HepG2 (cell line): ENCODE data around the gene MED9. TPM values are rescaled to one million over a fixed set of nuclear protein-coding genes. Genes with fewer than 3 reads are reported as not detected.
A peak's percentile ranks its signal among the peaks of the same experiment; 100 is the strongest.

Experiments used
- ARNTL ChIP-seq: sonication (generic); formaldehyde crosslinking; IDR thresholded peaks from 2 replicates; pipeline ENCODE4 v1.4.0; 2020; ENCODE audit warnings: mild to moderate bottlenecking, missing genetic modification reagents
- ASH2L ChIP-seq: fragments of 300-600, 200-600 bp; sonication (generic); IDR thresholded peaks from 2 replicates; pipeline ENCODE4 v1.7.0; 2017; ENCODE audit warnings: low read depth, mild to moderate bottlenecking, moderate library complexity, mixed read lengths, low read length; ENCODE audit not compliant: insufficient read length
- CEBPB ChIP-seq: IDR thresholded peaks from 2 replicates; pipeline ENCODE4 v1.6.1; 2011; ENCODE audit warnings: low read depth, low read length, improper control_type of control experiment, borderline replicate concordance
- FIP1L1 ChIP-seq: fragments of 200-400 bp; formaldehyde crosslinking; IDR thresholded peaks from 2 replicates; pipeline ENCODE4 v1.6.1; 2018; ENCODE audit warnings: low read depth, mild to moderate bottlenecking, low read length, moderate library complexity, borderline replicate concordance; ENCODE audit not compliant: insufficient read depth
- MIER2 ChIP-seq: IDR thresholded peaks from 2 replicates; pipeline ENCODE4 v1.6.1; 2016; ENCODE audit warnings: missing biosample characterization, missing genetic modification reagents
- MYC ChIP-seq: sonication (generic); formaldehyde crosslinking; IDR thresholded peaks from 2 replicates; pipeline ENCODE4 v1.9.0; 2021; ENCODE audit warnings: missing genetic modification reagents, borderline replicate concordance
- POGZ ChIP-seq: sonication (generic); formaldehyde crosslinking; IDR thresholded peaks from 2 replicates; pipeline ENCODE4 v1.4.0; 2020; ENCODE audit warnings: mild to moderate bottlenecking, missing genetic modification reagents
- RARG ChIP-seq: sonication (generic); formaldehyde crosslinking; IDR thresholded peaks from 2 replicates; pipeline ENCODE4 v1.4.0; 2020; ENCODE audit warnings: low read depth, mild to moderate bottlenecking, missing genetic modification reagents
- SALL2 ChIP-seq: sonication (generic); formaldehyde crosslinking; IDR thresholded peaks from 2 replicates; pipeline ENCODE4 v1.8.1; 2023; ENCODE audit warnings: mild to moderate bottlenecking, missing genetic modification reagents, inconsistent platforms
- TARDBP ChIP-seq: sonication (generic); formaldehyde crosslinking; IDR thresholded peaks from 2 replicates; pipeline ENCODE4 v1.8.0; 2022; ENCODE audit warnings: mild to moderate bottlenecking, missing genetic modification reagents
- ZC3H13 ChIP-seq: sonication (generic); formaldehyde crosslinking; IDR thresholded peaks from 2 replicates; pipeline ENCODE4 v1.8.1; 2023; ENCODE audit warnings: mild to moderate bottlenecking, missing genetic modification reagents, moderate library complexity
- ZFP36L2 ChIP-seq: sonication (generic); formaldehyde crosslinking; IDR thresholded peaks from 2 replicates; pipeline ENCODE4 v1.4.0; 2020; ENCODE audit warnings: missing genetic modification reagents
- ZNF207 ChIP-seq: fragments of 450-650 bp; IDR thresholded peaks from 2 replicates; pipeline ENCODE4 v1.6.1; 2016; ENCODE audit warnings: antibody characterized with exemption, borderline replicate concordance
- ZNF251 ChIP-seq: sonication (generic); formaldehyde crosslinking; IDR thresholded peaks from 2 replicates; pipeline ENCODE4 v1.9.0; 2021; ENCODE audit warnings: mild to moderate bottlenecking, missing genetic modification reagents
- ZNF333 ChIP-seq: sonication (generic); formaldehyde crosslinking; IDR thresholded peaks from 2 replicates; pipeline ENCODE4 v1.4.0; 2020; ENCODE audit warnings: mild to moderate bottlenecking, missing genetic modification reagents, borderline replicate concordance
- ZNF766 ChIP-seq: sonication (generic); formaldehyde crosslinking; IDR thresholded peaks from 2 replicates; pipeline ENCODE4 v1.5.0; 2020; ENCODE audit warnings: missing genetic modification reagents, borderline replicate concordance
- ZNF780A ChIP-seq: sonication (generic); formaldehyde crosslinking; IDR thresholded peaks from 2 replicates; pipeline ENCODE4 v1.8.0; 2022; ENCODE audit warnings: mild to moderate bottlenecking, missing genetic modification reagents, moderate library complexity
- ZNF841 ChIP-seq: sonication (generic); formaldehyde crosslinking; IDR thresholded peaks from 2 replicates; pipeline ENCODE4 v1.8.1; 2023; ENCODE audit warnings: missing genetic modification reagents, borderline replicate concordance
- ZSCAN29 ChIP-seq: sonication (generic); formaldehyde crosslinking; conservative IDR thresholded peaks from 2 replicates; pipeline ENCODE4 v1.4.0; 2020; ENCODE audit warnings: mild to moderate bottlenecking, missing genetic modification reagents
- polyA plus RNA-seq, 8 experiments: library from polyadenylated mRNA; depleted of rRNA in 3 of 8; stranded (reverse) in 7 of 8; unstranded in 1 of 8; fragments of >200 nt; fragmentation: Illumina TruSeq in 4 of 8; extraction: Trizol in 4 of 8; gene quantifications; 2 replicates each; pipeline versions ENCODE4 v1.2.1 to v1.2.3, GENCODE V29; 2011 to 2016; ENCODE audit warnings: low read depth in 4 of 8, missing spikeins in 1 of 8, mixed read lengths in 1 of 8; ENCODE audit not compliant: insufficient read depth in 1 of 8
- total RNA-seq, 5 experiments: library from RNA; depleted of rRNA; stranded (reverse); fragments of >200 nt; fragmentation: Illumina TruSeq; extraction: Trizol; gene quantifications; 2 replicates each; pipeline ENCODE4 v1.2.3, GENCODE V29; 2016; ENCODE audit warnings: low read depth in 1 of 5
- TF ChIP-seq, protein P1 (sequence below): sonication (generic); formaldehyde crosslinking; IDR thresholded peaks from 2 replicates; pipeline ENCODE4 v1.4.0; 2020; ENCODE audit warnings: missing genetic modification reagents, borderline replicate concordance
- TF ChIP-seq, protein P2 (sequence below): sonication (generic); formaldehyde crosslinking; IDR thresholded peaks from 2 replicates; pipeline ENCODE4 v1.5.1; 2020; ENCODE audit warnings: mild to moderate bottlenecking, missing genetic modification reagents, moderate library complexity
- TF ChIP-seq, protein P3 (sequence below): sonication (generic); formaldehyde crosslinking; IDR thresholded peaks from 2 replicates; pipeline ENCODE4 v1.8.1; 2023; ENCODE audit warnings: mild to moderate bottlenecking, inconsistent platforms, moderate library complexity, missing genetic modification reagents, borderline replicate concordance
- TF ChIP-seq, protein P4 (sequence below): sonication (generic); formaldehyde crosslinking; IDR thresholded peaks from 2 replicates; pipeline ENCODE4 v1.8.1; 2023; ENCODE audit warnings: mild to moderate bottlenecking, missing genetic modification reagents, borderline replicate concordance
- TF ChIP-seq, protein P5 (sequence below): IDR thresholded peaks from 2 replicates; pipeline ENCODE4 v1.6.1; 2016; ENCODE audit warnings: low read depth

The MED9 gene
- total and polyA plus RNA-seq, 2 of the 13 experiments (the other 11 are each of a cell fraction or from before 2014, with no cell fraction given), result 11.9 to 15.1 TPM

DNA sequence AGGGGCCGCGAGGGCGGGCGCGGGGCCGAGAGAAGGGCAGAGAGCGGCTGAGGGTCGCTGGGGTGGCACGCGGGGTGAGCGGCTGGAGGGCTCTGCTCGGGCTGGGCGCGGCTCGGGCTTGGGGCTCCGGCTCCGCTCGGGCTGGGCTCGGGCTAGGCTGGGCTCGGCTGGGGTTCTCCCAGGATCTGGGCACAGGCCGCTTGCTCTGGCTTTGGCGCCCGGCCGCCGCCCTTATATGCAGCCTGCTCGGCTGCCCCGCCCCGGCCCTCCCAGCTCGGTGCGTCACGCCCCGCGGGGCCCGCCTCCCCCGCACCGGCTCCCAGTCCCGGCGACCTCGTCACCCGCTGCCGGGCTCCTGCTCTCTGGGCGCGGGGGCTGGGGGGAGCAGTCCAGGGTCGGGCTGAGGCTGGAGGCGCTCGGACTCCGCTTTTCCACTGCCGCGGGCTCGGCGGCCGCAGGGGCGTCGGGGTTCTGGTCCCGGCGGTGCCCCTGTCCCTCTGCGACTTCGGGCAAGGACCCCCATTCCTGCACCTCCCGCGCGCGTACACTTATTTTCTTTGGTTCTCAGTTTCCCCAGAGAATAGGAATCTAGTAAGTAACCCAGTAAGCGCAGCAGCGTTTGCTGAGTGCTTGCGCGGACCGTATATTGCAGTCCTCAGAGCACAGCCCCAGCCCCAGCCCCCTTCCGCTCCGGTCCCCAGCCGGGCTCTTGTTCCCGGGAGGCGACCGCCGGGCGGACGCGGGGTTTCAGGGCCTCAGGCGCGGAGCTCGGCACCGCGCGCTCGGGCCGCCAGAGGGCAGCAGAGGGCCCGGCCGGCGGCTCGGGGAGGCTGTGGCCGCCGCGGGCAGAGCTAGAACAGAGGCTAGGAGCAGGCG is 19.6 kb downstream of the MED9 start, which contains the start of gene RASD1 (continued):
- TF ChIP-seq MYC (CRISPR knock-in tag), result no peak; the same call in 1 of the 2 replicates
- TF ChIP-seq, protein P1, sequence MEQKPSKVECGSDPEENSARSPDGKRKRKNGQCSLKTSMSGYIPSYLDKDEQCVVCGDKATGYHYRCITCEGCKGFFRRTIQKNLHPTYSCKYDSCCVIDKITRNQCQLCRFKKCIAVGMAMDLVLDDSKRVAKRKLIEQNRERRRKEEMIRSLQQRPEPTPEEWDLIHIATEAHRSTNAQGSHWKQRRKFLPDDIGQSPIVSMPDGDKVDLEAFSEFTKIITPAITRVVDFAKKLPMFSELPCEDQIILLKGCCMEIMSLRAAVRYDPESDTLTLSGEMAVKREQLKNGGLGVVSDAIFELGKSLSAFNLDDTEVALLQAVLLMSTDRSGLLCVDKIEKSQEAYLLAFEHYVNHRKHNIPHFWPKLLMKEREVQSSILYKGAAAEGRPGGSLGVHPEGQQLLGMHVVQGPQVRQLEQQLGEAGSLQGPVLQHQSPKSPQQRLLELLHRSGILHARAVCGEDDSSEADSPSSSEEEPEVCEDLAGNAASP, result no peak; the same call in 1 of the 2 replicates
- peak; percentile 76; the same call in 1 of the 2 replicates for TF ChIP-seq SALL2 (CRISPR knock-in tag)
- TF ChIP-seq, protein P2, sequence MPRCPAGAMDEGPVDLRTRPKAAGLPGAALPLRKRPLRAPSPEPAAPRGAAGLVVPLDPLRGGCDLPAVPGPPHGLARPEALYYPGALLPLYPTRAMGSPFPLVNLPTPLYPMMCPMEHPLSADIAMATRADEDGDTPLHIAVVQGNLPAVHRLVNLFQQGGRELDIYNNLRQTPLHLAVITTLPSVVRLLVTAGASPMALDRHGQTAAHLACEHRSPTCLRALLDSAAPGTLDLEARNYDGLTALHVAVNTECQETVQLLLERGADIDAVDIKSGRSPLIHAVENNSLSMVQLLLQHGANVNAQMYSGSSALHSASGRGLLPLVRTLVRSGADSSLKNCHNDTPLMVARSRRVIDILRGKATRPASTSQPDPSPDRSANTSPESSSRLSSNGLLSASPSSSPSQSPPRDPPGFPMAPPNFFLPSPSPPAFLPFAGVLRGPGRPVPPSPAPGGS (CRISPR knock-in tag), result no peak
- 0 out of 2 replicates have a peak, but pooled peaks have one; percentile 62 for TF ChIP-seq ARNTL (CRISPR knock-in tag)
- TF ChIP-seq MIER2, result 0 out of 2 replicates have a peak, but pooled peaks have one; percentile 11
- no peak for TF ChIP-seq ZNF207
- no peak for TF ChIP-seq FIP1L1
- TF ChIP-seq ZFP36L2 (CRISPR knock-in tag), result no peak
- peak; percentile 59 for TF ChIP-seq ASH2L
- TF ChIP-seq TARDBP (CRISPR knock-in tag), result peak; percentile 55; the same call in 1 of the 2 replicates
- TF ChIP-seq RARG (CRISPR knock-in tag), result no peak
- no peak for TF ChIP-seq ZNF780A
- no peak for TF ChIP-seq ZNF333
- TF ChIP-seq, protein P3, sequence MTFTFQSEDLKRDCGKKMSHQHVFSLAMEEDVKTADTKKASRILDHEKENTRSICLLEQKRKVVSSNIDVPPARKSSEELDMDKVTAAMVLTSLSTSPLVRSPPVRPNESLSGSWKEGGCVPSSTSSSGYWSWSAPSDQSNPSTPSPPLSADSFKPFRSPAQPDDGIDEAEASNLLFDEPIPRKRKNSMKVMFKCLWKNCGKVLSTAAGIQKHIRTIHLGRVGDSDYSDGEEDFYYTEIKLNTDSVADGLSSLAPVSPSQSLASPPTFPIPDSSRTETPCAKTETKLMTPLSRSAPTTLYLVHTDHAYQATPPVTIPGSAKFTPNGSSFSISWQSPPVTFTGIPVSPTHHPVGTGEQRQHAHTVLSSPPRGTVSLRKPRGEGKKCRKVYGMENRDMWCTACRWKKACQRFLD, result peak; percentile 61; the same call in 1 of the 2 replicates
- TF ChIP-seq, protein P4, sequence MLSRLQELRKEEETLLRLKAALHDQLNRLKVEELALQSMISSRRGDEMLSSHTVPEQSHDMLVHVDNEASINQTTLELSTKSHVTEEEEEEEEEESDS, result no peak
- TF ChIP-seq ZNF841 (CRISPR knock-in tag), result no peak
- TF ChIP-seq ZSCAN29 (CRISPR knock-in tag), result no peak
- TF ChIP-seq, protein P5, sequence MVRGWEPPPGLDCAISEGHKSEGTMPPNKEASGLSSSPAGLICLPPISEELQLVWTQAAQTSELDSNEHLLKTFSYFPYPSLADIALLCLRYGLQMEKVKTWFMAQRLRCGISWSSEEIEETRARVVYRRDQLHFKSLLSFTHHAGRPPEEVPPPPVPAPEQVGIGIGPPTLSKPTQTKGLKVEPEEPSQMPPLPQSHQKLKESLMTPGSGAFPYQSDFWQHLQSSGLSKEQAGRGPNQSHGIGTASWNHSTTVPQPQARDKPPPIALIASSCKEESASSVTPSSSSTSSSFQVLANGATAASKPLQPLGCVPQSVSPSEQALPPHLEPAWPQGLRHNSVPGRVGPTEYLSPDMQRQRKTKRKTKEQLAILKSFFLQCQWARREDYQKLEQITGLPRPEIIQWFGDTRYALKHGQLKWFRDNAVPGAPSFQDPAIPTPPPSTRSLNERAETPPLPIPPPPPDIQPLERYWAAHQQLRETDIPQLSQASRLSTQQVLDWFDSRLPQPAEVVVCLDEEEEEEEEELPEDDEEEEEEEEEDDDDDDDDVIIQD (CRISPR knock-in tag), result no peak
- TF ChIP-seq ZNF251, result no peak
- TF ChIP-seq CEBPB, result no peak
- TF ChIP-seq POGZ (CRISPR knock-in tag), result no peak
- TF ChIP-seq ZC3H13 (CRISPR knock-in tag), result no peak
- TF ChIP-seq ZNF766 (CRISPR knock-in tag), result no peak
